Thoracic aorta (tissue), 2 donors: ENCODE data around the gene SAMD4A. TPM values are rescaled to one million over a fixed set of nuclear protein-coding genes. Genes with fewer than 3 reads are reported as not detected.

Experiments
- ATAC-seq: fragments of 150-250 bp; one replicate; pipeline ENCODE4 v1.8.0; 2017; ENCODE audit warnings: low read depth; ENCODE audit not compliant: insufficient number of reproducible peaks, low FRiP score
- DNase-seq: peaks from one replicate; pipeline ENCODE4 v3.0.0-alpha.2; 2020; ENCODE audit warnings: low spot score
- H3K27ac ChIP-seq, 2 donors: fragments of 200-600 bp; sonication (generic); 1 replicate in 1 of 2; 2 replicates in 1 of 2; pipeline ENCODE4 v1.5.1; 2016; ENCODE audit warnings: mild to moderate bottlenecking in 2 of 2, moderate library complexity in 2 of 2
- H3K27me3 ChIP-seq: fragments of 200-600 bp; sonication (generic); replicated peaks from 2 replicates; pipeline ENCODE4 v1.6.0; 2016; ENCODE audit warnings: mild to moderate bottlenecking; ENCODE audit not compliant: insufficient read depth
- H3K36me3 ChIP-seq: fragments of 200-600 bp; sonication (generic); one replicate; pipeline ENCODE4 v1.5.1; 2016
- H3K4me1 ChIP-seq, 2 donors: fragments of 200-600 bp; sonication (generic); 1 replicate in 1 of 2; 2 replicates in 1 of 2; pipeline versions ENCODE4 v1.5.1 to v1.6.0; 2016; ENCODE audit warnings: low read depth in 2 of 2, mild to moderate bottlenecking in 1 of 2; ENCODE audit not compliant: control insufficient read depth in 1 of 2
- H3K4me3 ChIP-seq: fragments of 200-600 bp; sonication (generic); 2 replicates; pipeline ENCODE4 v1.5.1; 2016; ENCODE audit warnings: mild to moderate bottlenecking
- H3K9me3 ChIP-seq: fragments of 200-600 bp; sonication (generic); 2 replicates; pipeline ENCODE4 v1.5.1; 2016
- CTCF ChIP-seq: fragments of 200-600 bp; sonication (generic); IDR thresholded peaks from one replicate; pipeline ENCODE4 v1.5.1; 2019; ENCODE audit warnings: antibody characterized with exemption
- total RNA-seq, 2 donors: library from RNA; depleted of rRNA; stranded (reverse); fragments of >200 nt; gene quantifications; one replicate each; pipeline versions ENCODE4 v1.1.0 to v1.2.3, GENCODE V29; 2016

The SAMD4A gene
- total RNA-seq, 2 donors from 2014 or later, result 142 to 172 TPM

- no peak for ATAC-seq
- no peak for TF ChIP-seq CTCF
- Histone ChIP-seq H3K36me3 (no peaks in the 10 kb centered on the region), H3K4me3 (no peak overlapping the region), H3K9me3 (no peaks in the 10 kb centered on the region), H3K27me3 (no peaks in the 10 kb centered on the region), H3K4me1 (peaks cover 8 to 20% of the 10 kb centered on the region in 2 donors), H3K27ac (peak overlapping the region in 1 of 2 donors; percentile 19)
- DNase-seq, result no peak
These were observed 272.1 kb downstream of the SAMD4A start for GRCh38 chr14:54838931-54839512.

GRCh38 chr14:54839701-54840119 is 272.8 kb downstream of the SAMD4A start:
- Histone ChIP-seq H3K36me3 (no peaks in the 10 kb centered on the region), H3K9me3 (no peaks in the 10 kb centered on the region), H3K4me3 (peak overlapping the region; percentile 4), H3K27me3 (no peaks in the 10 kb centered on the region), H3K27ac (peak overlapping the region; percentile 0 to 66), H3K4me1 (peaks cover 8 to 20% of the 10 kb centered on the region in 2 donors)
- no peak for TF ChIP-seq CTCF
- DNase-seq, result no peak
- no peak for ATAC-seq

- TF ChIP-seq CTCF, result no peak
- DNase-seq (no peak), ATAC-seq (no peak)
- Histone ChIP-seq H3K4me3 (peak overlapping the region; percentile 4), H3K36me3 (no peaks in the 10 kb centered on the region), H3K27ac (peak overlapping the region; percentile 0 to 66), H3K4me1 (peaks cover 8 to 20% of the 10 kb centered on the region in 2 donors), H3K9me3 (no peaks in the 10 kb centered on the region), H3K27me3 (no peaks in the 10 kb centered on the region)
These were observed 273.4 kb downstream of the SAMD4A start for GRCh38 chr14:54840336-54840735.

GRCh38 chr14:54840798-54841197 is 273.9 kb downstream of the SAMD4A start:
- DNase-seq, result no peak
- Histone ChIP-seq H3K4me3 (no peak overlapping the region), H3K4me1 (peaks cover 8 to 20% of the 10 kb centered on the region in 2 donors), H3K27me3 (no peaks in the 10 kb centered on the region), H3K9me3 (no peaks in the 10 kb centered on the region), H3K36me3 (no peaks in the 10 kb centered on the region), H3K27ac (peak overlapping the region in 1 of 2 donors; percentile 66)
- no peak for TF ChIP-seq CTCF
- no peak for ATAC-seq

Other genes starting within 250 kb of the SAMD4A start
- 10 to 100 TPM in 1 of 2 donors, 1 to 10 TPM in 1; 3.5 to 13.5 TPM for gene CDKN3, start 170.1 kb upstream of the SAMD4A start, total RNA-seq
- 100 to 1,000 TPM; 128 to 142 TPM for gene CNIH1, start 125.8 kb upstream of the SAMD4A start, total RNA-seq
- 10 to 100 TPM; 22.9 to 47.1 TPM for gene GMFB, start 78.1 kb upstream of the SAMD4A start, total RNA-seq
- 10 to 100 TPM; 15.2 to 42.2 TPM for gene CGRRF1, start 57.2 kb upstream of the SAMD4A start, total RNA-seq